ENCODE measurements around the gene IDH3B.
"Not testable (repeated sequence)": the region's sequence is repeated elsewhere in the genome, so short reads cannot be mapped to it uniquely, and the experiment has no call there.

Gene IDH3B

GRCh38 chr20:2694008-2694471 is 30.0 kb upstream of the IDH3B start:
- no peak for DNase-seq

GRCh38 chr20:2693286-2694007 is 29.4 kb upstream of the IDH3B start:
- no peak for DNase-seq

GRCh38 chr20:2692886-2693285 is 28.9 kb upstream of the IDH3B start:
- DNase-seq = no peak

GRCh38 chr20:2692036-2692885 is 28.2 kb upstream of the IDH3B start, which contains the start of gene EBF4:
EBF4 (plus strand) TSS chr20:2692780; CDS start chr20:2693646, 866 bp downstream.
- DNase-seq = no peak

GRCh38 chr20:2691663-2692035 is 27.6 kb upstream of the IDH3B start:
- no peak for DNase-seq

- no peak for DNase-seq
Measured at GRCh38 chr20:2691127-2691526, 27.1 kb upstream of the IDH3B start.

GRCh38 chr20:2690718-2691117 is 26.7 kb upstream of the IDH3B start:
- DNase-seq = no peak

GRCh38 chr20:2690213-2690612 is 26.2 kb upstream of the IDH3B start:
- no peak for DNase-seq

GRCh38 chr20:2688041-2688591 is 24.1 kb upstream of the IDH3B start:
- DNase-seq = no peak

GRCh38 chr20:2687514-2687913 is 23.5 kb upstream of the IDH3B start:
- no peak for DNase-seq

GRCh38 chr20:2684817-2685216 is 20.8 kb upstream of the IDH3B start:
- DNase-seq = not testable (repeated sequence)

- DNase-seq = not testable (repeated sequence)
Measured at GRCh38 chr20:2682040-2682439, 18.0 kb upstream of the IDH3B start.

- DNase-seq = no peak
Measured at GRCh38 chr20:2680046-2680445, 16.0 kb upstream of the IDH3B start.

GRCh38 chr20:2673453-2673852 is 9.4 kb upstream of the IDH3B start:
- no peak for DNase-seq

GRCh38 chr20:2672446-2672845 is 8.4 kb upstream of the IDH3B start:
- DNase-seq = no peak

GRCh38 chr20:2671977-2672376 is 8.0 kb upstream of the IDH3B start:
- DNase-seq = no peak

- no peak for DNase-seq
Measured at GRCh38 chr20:2663364-2663886, 591 bp downstream of the IDH3B start.

GRCh38 chr20:2659547-2659946 is 4.5 kb downstream of the IDH3B start:
- DNase-seq = no peak

- no peak for DNase-seq
Measured at GRCh38 chr20:2658414-2659354, 5.3 kb downstream of the IDH3B start.

GRCh38 chr20:2657674-2658073 is 6.3 kb downstream of the IDH3B start:
- DNase-seq = no peak

- no peak for DNase-seq
Measured at GRCh38 chr20:2657241-2657640, 6.8 kb downstream of the IDH3B start.

- no peak for DNase-seq
Measured at GRCh38 chr20:2656471-2657117, 7.4 kb downstream of the IDH3B start.

Measured in cortex of kidney (tissue), 1 donor.